ENCODE data around the gene CACUL1.
"Not testable (repeated sequence)": the region's sequence is repeated elsewhere in the genome, so short reads cannot be mapped to it uniquely, and the experiment has no call there.

CACUL1 gene

GRCh38 chr10:118793545-118793944, 38.8 kb upstream of the CACUL1 start:
- H3K4me3 ChIP-seq (ENCODE audit: low read depth, low read length): no peak overlapping the region
- no peak for DNase-seq (ENCODE audit: low read depth)
- TF ChIP-seq CTCF (IDR thresholded peaks at IDR 0.05; ENCODE audit: insufficient read depth, low read depth, low read length, missing control alignments): no peak

- DNase-seq (ENCODE audit: low read depth): no peak
- TF ChIP-seq CTCF (IDR thresholded peaks at IDR 0.05; ENCODE audit: insufficient read depth, low read depth, low read length, missing control alignments): no peak
- no peak overlapping the region for H3K4me3 ChIP-seq (ENCODE audit: low read depth, low read length)
Observed at GRCh38 chr10:118792526-118792925, 37.8 kb upstream of the CACUL1 start.

- no peak for DNase-seq (ENCODE audit: low read depth)
- TF ChIP-seq CTCF (IDR thresholded peaks at IDR 0.05; ENCODE audit: insufficient read depth, low read depth, low read length, missing control alignments): no peak
- no peak overlapping the region for H3K4me3 ChIP-seq (ENCODE audit: low read depth, low read length)
Observed at GRCh38 chr10:118790058-118790457, 35.3 kb upstream of the CACUL1 start.

- no peak overlapping the region for H3K4me3 ChIP-seq (ENCODE audit: low read depth, low read length)
- no peak for DNase-seq (ENCODE audit: low read depth)
- no peak for TF ChIP-seq CTCF (IDR thresholded peaks at IDR 0.05; ENCODE audit: insufficient read depth, low read depth, low read length, missing control alignments)
Observed at GRCh38 chr10:118785551-118785950, 30.8 kb upstream of the CACUL1 start.

- DNase-seq (ENCODE audit: low read depth): no peak
- no peak overlapping the region for H3K4me3 ChIP-seq (ENCODE audit: low read depth, low read length)
- no peak for TF ChIP-seq CTCF (IDR thresholded peaks at IDR 0.05; ENCODE audit: insufficient read depth, low read depth, low read length, missing control alignments)
Observed at GRCh38 chr10:118783776-118784545, 29.2 kb upstream of the CACUL1 start.

GRCh38 chr10:118782916-118783465, 28.2 kb upstream of the CACUL1 start:
- not testable (repeated sequence) for H3K4me3 ChIP-seq (ENCODE audit: low read depth, low read length); DNase-seq (ENCODE audit: low read depth)

- no peak overlapping the region for H3K4me3 ChIP-seq (ENCODE audit: low read depth, low read length)
- no peak for DNase-seq (ENCODE audit: low read depth)
- TF ChIP-seq CTCF (IDR thresholded peaks at IDR 0.05; ENCODE audit: insufficient read depth, low read depth, low read length, missing control alignments): no peak
Observed at GRCh38 chr10:118781541-118781940, 26.8 kb upstream of the CACUL1 start.
